WTC11 (cell line): ENCODE results near the gene EGFR.

ENCODE experiments used
- TEAD4 ChIP-seq: sonication (generic); formaldehyde crosslinking; IDR thresholded peaks from 2 replicates; pipeline ENCODE4 v1.8.0; 2022; ENCODE audit warnings: mild to moderate bottlenecking, missing genetic modification reagents
- ZNF263 ChIP-seq: sonication (generic); formaldehyde crosslinking; IDR thresholded peaks from 2 replicates; pipeline ENCODE4 v1.8.1; 2022; ENCODE audit warnings: low read depth, mild to moderate bottlenecking, moderate library complexity, missing genetic modification reagents
- ZNF416 ChIP-seq: fragments of 250-450 bp; sonication (Bioruptor Pico); IDR thresholded peaks from 2 replicates; pipeline ENCODE4 v1.9.0; 2021; ENCODE audit warnings: mild to moderate bottlenecking, inconsistent platforms
- TF ChIP-seq, protein P1 (sequence below): fragments of 200-600 bp; IDR thresholded peaks from 2 replicates; pipeline ENCODE4 v1.8.0; 2022; ENCODE audit warnings: antibody characterized with exemption
- TF ChIP-seq, protein P2 (sequence below): sonication (generic); formaldehyde crosslinking; IDR thresholded peaks from 2 replicates; pipeline ENCODE4 v1.8.0; 2022; ENCODE audit warnings: mild to moderate bottlenecking, missing genetic modification reagents
- TF ChIP-seq, protein P3 (sequence below): sonication (generic); formaldehyde crosslinking; IDR thresholded peaks from 2 replicates; pipeline ENCODE4 v1.8.1; 2023; ENCODE audit warnings: mild to moderate bottlenecking, moderate library complexity, missing genetic modification reagents

DNA sequence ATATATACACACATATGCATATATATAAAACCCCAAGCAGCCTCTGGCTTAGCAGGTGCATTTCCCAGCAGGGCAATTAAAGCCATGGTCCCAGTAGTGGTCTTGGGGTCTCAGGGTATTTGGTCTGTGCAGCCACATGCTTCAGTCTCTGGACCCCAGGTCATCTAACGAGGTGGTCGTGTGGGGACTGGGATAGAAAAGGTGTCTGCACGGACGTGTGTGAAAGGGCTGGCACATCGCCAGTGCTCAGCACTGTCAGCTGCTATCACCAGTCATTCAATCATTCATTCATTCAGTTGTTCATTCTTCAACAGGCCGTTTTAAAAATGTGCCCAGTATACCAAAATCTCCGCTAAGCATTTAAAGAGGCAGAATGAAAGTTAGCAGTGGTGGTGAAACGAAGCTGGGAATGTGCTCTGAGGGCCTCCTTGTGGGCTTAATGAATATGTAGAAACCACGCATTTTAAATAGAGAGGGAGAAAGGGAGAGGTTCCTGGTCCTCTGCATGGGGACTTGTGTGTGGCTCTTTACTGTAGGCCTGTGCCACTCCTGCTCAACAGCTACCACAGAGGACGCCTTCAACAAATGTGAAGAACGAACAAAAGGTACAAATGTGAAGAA is 170.4 kb downstream of the EGFR start:
- TF ChIP-seq ZNF416 (CRISPR knock-in tag) (no peak), TEAD4 (CRISPR knock-in tag) (no peak), ZNF263 (CRISPR knock-in tag) (no peak)
- TF ChIP-seq, protein P1, sequence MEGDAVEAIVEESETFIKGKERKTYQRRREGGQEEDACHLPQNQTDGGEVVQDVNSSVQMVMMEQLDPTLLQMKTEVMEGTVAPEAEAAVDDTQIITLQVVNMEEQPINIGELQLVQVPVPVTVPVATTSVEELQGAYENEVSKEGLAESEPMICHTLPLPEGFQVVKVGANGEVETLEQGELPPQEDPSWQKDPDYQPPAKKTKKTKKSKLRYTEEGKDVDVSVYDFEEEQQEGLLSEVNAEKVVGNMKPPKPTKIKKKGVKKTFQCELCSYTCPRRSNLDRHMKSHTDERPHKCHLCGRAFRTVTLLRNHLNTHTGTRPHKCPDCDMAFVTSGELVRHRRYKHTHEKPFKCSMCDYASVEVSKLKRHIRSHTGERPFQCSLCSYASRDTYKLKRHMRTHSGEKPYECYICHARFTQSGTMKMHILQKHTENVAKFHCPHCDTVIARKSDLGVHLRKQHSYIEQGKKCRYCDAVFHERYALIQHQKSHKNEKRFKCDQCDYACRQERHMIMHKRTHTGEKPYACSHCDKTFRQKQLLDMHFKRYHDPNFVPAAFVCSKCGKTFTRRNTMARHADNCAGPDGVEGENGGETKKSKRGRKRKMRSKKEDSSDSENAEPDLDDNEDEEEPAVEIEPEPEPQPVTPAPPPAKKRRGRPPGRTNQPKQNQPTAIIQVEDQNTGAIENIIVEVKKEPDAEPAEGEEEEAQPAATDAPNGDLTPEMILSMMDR = no peak
- TF ChIP-seq, protein P2, sequence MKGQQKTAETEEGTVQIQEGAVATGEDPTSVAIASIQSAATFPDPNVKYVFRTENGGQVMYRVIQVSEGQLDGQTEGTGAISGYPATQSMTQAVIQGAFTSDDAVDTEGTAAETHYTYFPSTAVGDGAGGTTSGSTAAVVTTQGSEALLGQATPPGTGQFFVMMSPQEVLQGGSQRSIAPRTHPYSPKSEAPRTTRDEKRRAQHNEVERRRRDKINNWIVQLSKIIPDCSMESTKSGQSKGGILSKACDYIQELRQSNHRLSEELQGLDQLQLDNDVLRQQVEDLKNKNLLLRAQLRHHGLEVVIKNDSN = no peak
- TF ChIP-seq, protein P3, sequence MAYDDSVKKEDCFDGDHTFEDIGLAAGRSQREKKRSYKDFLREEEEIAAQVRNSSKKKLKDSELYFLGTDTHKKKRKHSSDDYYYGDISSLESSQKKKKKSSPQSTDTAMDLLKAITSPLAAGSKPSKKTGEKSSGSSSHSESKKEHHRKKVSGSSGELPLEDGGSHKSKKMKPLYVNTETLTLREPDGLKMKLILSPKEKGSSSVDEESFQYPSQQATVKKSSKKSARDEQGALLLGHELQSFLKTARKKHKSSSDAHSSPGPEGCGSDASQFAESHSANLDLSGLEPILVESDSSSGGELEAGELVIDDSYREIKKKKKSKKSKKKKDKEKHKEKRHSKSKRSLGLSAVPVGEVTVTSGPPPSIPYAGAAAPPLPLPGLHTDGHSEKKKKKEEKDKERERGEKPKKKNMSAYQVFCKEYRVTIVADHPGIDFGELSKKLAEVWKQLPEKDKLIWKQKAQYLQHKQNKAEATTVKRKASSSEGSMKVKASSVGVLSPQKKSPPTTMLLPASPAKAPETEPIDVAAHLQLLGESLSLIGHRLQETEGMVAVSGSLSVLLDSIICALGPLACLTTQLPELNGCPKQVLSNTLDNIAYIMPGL (CRISPR knock-in tag) = no peak
